ENCODE results near the gene PNLIPRP3. TPM values are rescaled to one million over a fixed set of nuclear protein-coding genes. Genes with fewer than 3 reads are reported as not detected.

PNLIPRP3 gene
- total and polyA plus RNA-seq, 2 donors (not counting 1 experiment from before 2014, with no cell fraction given) = not detected

DNA sequence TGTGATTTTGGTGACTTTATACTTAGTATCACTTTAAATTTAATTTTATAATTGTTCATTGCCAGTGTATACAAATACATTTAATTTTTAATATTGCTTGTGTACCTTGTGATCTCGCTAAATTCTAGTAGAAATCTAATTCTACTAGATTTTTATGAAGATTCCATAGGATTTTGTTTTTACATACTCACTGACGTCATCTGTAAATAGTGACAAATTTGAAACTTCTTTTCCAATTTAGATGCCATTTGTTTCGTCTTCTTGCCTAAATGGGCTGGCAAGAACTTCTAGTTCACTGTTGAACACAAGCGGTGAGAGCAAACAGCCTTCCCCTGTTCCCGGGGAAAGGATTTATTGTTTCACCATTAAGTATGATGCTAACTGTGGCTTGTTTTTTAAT lies 17.3 kb upstream of the PNLIPRP3 start:
- Histone ChIP-seq H2AFZ (ENCODE audit: insufficient read depth, low read depth, low read length, poor library complexity, severe bottlenecking) (no peak overlapping the region), H3K4me1 (ENCODE audit: control insufficient read depth in 2 of 2, insufficient read depth in 2 of 2, low read length in 2 of 2) (no peaks in the 10 kb centered on the region), H3K4me3 (ENCODE audit: control extremely low read depth in 1 of 5, extremely low read depth in 1 of 5, insufficient read depth in 1 of 5, low read depth in 2 of 5, low read length in 4 of 5) (no peak overlapping the region), H3K4me2 (replicated peaks; ENCODE audit: low read depth, low read length, poor library complexity, severe bottlenecking) (no peak overlapping the region), H3K27ac (ENCODE audit: low read length in 2 of 2) (no peak overlapping the region), H3K9ac (ENCODE audit: low read length) (no peak overlapping the region), H3K79me2 (ENCODE audit: control insufficient read depth, insufficient read depth, low read length) (no peaks in the 10 kb centered on the region), H3K9me3 (ENCODE audit: control extremely low read depth in 1 of 3, control insufficient read depth in 2 of 3, insufficient read depth in 1 of 3, low read length in 2 of 3) (peaks cover 0 to 3% (median 2%) of the 10 kb centered on the region in 3 donors), H3K27me3 (replicated peaks in 1 of 4; ENCODE audit: control extremely low read depth in 1 of 4, control insufficient read depth in 3 of 4, insufficient read depth in 4 of 4, low read length in 3 of 4) (no peaks in the 10 kb centered on the region), H4K20me1 (ENCODE audit: control insufficient read depth, insufficient read depth, low read length, poor library complexity, severe bottlenecking) (no peaks in the 10 kb centered on the region), H3K36me3 (replicated peaks in 1 of 2; ENCODE audit: control extremely low read depth in 1 of 2, control insufficient read depth in 1 of 2, extremely low read depth in 1 of 2, insufficient read depth in 2 of 2, low read length in 1 of 2) (no peaks in the 10 kb centered on the region)
- CTCF ChIA-PET = no interaction called here
- H3K9me3 Mint-ChIP-seq (ENCODE audit: insufficient read depth) = no peaks in the 10 kb centered on the region
- H3K4me3 Mint-ChIP-seq = no peak overlapping the region
- H3K27ac Mint-ChIP-seq = no peak overlapping the region
- H3K4me1 Mint-ChIP-seq = no peaks in the 10 kb centered on the region
- no peak for ATAC-seq (ENCODE audit: low read depth)
- intact Hi-C loops (cut with micrococcal nuclease) = no loop called here
- no peak for DNase-seq
- POLR2A ChIA-PET = no interaction called here
- 100% methylated on average over 1 of the region's 5 CpGs for WGBS (ENCODE audit: insufficient coverage)
- TF ChIP-seq, protein P1, sequence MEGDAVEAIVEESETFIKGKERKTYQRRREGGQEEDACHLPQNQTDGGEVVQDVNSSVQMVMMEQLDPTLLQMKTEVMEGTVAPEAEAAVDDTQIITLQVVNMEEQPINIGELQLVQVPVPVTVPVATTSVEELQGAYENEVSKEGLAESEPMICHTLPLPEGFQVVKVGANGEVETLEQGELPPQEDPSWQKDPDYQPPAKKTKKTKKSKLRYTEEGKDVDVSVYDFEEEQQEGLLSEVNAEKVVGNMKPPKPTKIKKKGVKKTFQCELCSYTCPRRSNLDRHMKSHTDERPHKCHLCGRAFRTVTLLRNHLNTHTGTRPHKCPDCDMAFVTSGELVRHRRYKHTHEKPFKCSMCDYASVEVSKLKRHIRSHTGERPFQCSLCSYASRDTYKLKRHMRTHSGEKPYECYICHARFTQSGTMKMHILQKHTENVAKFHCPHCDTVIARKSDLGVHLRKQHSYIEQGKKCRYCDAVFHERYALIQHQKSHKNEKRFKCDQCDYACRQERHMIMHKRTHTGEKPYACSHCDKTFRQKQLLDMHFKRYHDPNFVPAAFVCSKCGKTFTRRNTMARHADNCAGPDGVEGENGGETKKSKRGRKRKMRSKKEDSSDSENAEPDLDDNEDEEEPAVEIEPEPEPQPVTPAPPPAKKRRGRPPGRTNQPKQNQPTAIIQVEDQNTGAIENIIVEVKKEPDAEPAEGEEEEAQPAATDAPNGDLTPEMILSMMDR (IDR thresholded peaks at IDR 0.05) = no peak
- no peak for TF ChIP-seq EZH2 (IDR thresholded peaks at IDR 0.05; ENCODE audit: borderline replicate concordance, insufficient read depth, low read depth, low read length, poor library complexity, severe bottlenecking)
- peaks cover 2% of the 10 kb centered on the region for H3K27me3 Mint-ChIP-seq

DNA sequence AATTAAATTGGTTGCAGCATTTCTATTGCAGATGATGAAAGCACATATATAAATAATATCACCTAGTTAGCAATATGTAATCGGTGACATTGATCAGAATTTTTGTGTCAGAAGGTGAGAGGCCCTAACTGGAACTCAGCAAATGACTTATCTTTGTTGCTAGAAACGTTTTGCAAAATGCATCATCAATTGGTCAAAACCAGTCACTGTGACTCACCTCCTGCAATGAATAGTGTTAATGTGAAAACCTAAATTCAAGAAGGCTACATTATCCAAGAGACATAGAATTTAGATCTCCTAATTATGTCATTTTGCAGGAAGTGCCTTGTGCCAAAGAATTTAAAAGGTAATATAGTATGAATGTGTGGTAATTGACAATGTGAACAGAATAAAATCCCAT lies 9.8 kb upstream of the PNLIPRP3 start:
- Histone ChIP-seq H3K79me2 (ENCODE audit: control insufficient read depth, insufficient read depth, low read length) (no peaks in the 10 kb centered on the region), H4K20me1 (ENCODE audit: control insufficient read depth, insufficient read depth, low read length, poor library complexity, severe bottlenecking) (no peaks in the 10 kb centered on the region), H3K4me2 (replicated peaks; ENCODE audit: low read depth, low read length, poor library complexity, severe bottlenecking) (no peak overlapping the region), H3K4me1 (ENCODE audit: control insufficient read depth in 2 of 2, insufficient read depth in 2 of 2, low read length in 2 of 2) (no peaks in the 10 kb centered on the region), H3K9me3 (ENCODE audit: control extremely low read depth in 1 of 3, control insufficient read depth in 2 of 3, insufficient read depth in 1 of 3, low read length in 2 of 3) (peaks cover 0 to 2% (median 0%) of the 10 kb centered on the region in 3 donors), H3K27me3 (replicated peaks in 1 of 4; ENCODE audit: control extremely low read depth in 1 of 4, control insufficient read depth in 3 of 4, insufficient read depth in 4 of 4, low read length in 3 of 4) (no peaks in the 10 kb centered on the region), H3K9ac (ENCODE audit: low read length) (no peak overlapping the region), H2AFZ (ENCODE audit: insufficient read depth, low read depth, low read length, poor library complexity, severe bottlenecking) (no peak overlapping the region), H3K27ac (ENCODE audit: low read length in 2 of 2) (no peak overlapping the region), H3K4me3 (ENCODE audit: control extremely low read depth in 1 of 5, extremely low read depth in 1 of 5, insufficient read depth in 1 of 5, low read depth in 2 of 5, low read length in 4 of 5) (no peak overlapping the region), H3K36me3 (replicated peaks in 1 of 2; ENCODE audit: control extremely low read depth in 1 of 2, control insufficient read depth in 1 of 2, extremely low read depth in 1 of 2, insufficient read depth in 2 of 2, low read length in 1 of 2) (no peaks in the 10 kb centered on the region)
- Mint-ChIP-seq H3K27ac (no peak overlapping the region), H3K27me3 (no peaks in the 10 kb centered on the region), H3K9me3 (ENCODE audit: insufficient read depth) (no peaks in the 10 kb centered on the region), H3K4me1 (no peaks in the 10 kb centered on the region), H3K4me3 (no peak overlapping the region)
- CTCF ChIA-PET = no interaction called here
- ATAC-seq (ENCODE audit: low read depth) (no peak), DNase-seq (no peak)
- no CpG with 5 or more reads among the region's 2 CpGs for WGBS (ENCODE audit: insufficient coverage)
- intact Hi-C loops (cut with micrococcal nuclease) = no loop called here
- POLR2A ChIA-PET = no interaction called here
- TF ChIP-seq, protein P1 (IDR thresholded peaks at IDR 0.05) = no peak
